ENCODE data around the gene SPO11. TPM values are rescaled to one million over a fixed set of nuclear protein-coding genes. Genes with fewer than 3 reads are reported as not detected.

SPO11 gene
- total and polyA plus RNA-seq, 9 of the 15 experiments (the other 6 are each of a cell fraction or from before 2014, with no cell fraction given), result not detected

GRCh38 chr20:57351042-57351783, 21.6 kb downstream of the SPO11 start, which contains the start of gene RAE1 (continued):
- TF ChIP-seq REST (IDR thresholded peaks at IDR 0.05; ENCODE audit: borderline replicate concordance), result no peak
- TF ChIP-seq REST (CRISPR knock-in tag; IDR thresholded peaks at IDR 0.05; ENCODE audit: low read depth), result 0 out of 2 replicates have a peak, but pooled peaks have one; percentile 18
- peak in 1 of 2 experiments; percentile 44; a peak in 1 of 4 replicates for TF ChIP-seq SRF (CRISPR knock-in tag; IDR thresholded peaks at IDR 0.05)
- peak; percentile 35; the same call in 1 of the 2 replicates for TF ChIP-seq SP1 (CRISPR knock-in tag; IDR thresholded peaks at IDR 0.05)
- TF ChIP-seq E2F8 (IDR thresholded peaks at IDR 0.05; ENCODE audit: low read depth, partially characterized antibody), result peak; percentile 84
- TF ChIP-seq CCNT2 (IDR thresholded peaks at IDR 0.05; ENCODE audit: borderline replicate concordance, extremely low read depth, insufficient read length, low read depth, low read length), result peak; percentile 13
- no peak for TF ChIP-seq YBX1 (IDR thresholded peaks at IDR 0.05)
- TF ChIP-seq ZBTB11 (CRISPR knock-in tag; IDR thresholded peaks at IDR 0.05), result peak in 2 of 3 experiments; percentile 33 to 80; a peak in 3 of 6 replicates
- TF ChIP-seq PHF8 (IDR thresholded peaks at IDR 0.05; ENCODE audit: borderline replicate concordance, low read length), result peak; percentile 97
- TF ChIP-seq SAP30 (IDR thresholded peaks at IDR 0.05; ENCODE audit: borderline replicate concordance, insufficient read depth, low read depth, low read length, poor library complexity, severe bottlenecking), result peak; percentile 68
